Activated naive CD4-positive, alpha-beta T cell treated with anti-CD3 and anti-CD28 coated beads for 36 hours (primary cell): ENCODE data around the gene HMGCLL1. TPM values are rescaled to one million over a fixed set of nuclear protein-coding genes. Genes with fewer than 3 reads are reported as not detected.

ENCODE experiments used
- CTCF ChIA-PET: fragments of 350-600 bp; sonication (Branson Sonifier 250); formaldehyde crosslinking; loops from one replicate; lab custom pipeline; 2021; ENCODE audit warnings: antibody characterized with exemption; lab: Charles Lee
- DNase-seq: peaks from one replicate; pipeline ENCODE4 v3.0.0-alpha.2; 2020
- H3K27ac Mint-ChIP-seq: one replicate; pipeline ENCODE4 v1.8.0; 2021; ENCODE audit warnings: mild to moderate bottlenecking, mixed read lengths
- H3K27me3 Mint-ChIP-seq: one replicate; pipeline ENCODE4 v1.8.0; 2021; ENCODE audit warnings: low read depth, mixed read lengths
- H3K36me3 Mint-ChIP-seq: one replicate; pipeline ENCODE4 v1.8.0; 2021; ENCODE audit warnings: low read depth, mixed read lengths
- H3K4me1 Mint-ChIP-seq: one replicate; pipeline ENCODE4 v1.8.0; 2021; ENCODE audit warnings: low read depth, mixed read lengths
- H3K4me3 Mint-ChIP-seq: one replicate; pipeline ENCODE4 v1.8.0; 2021; ENCODE audit warnings: mild to moderate bottlenecking, moderate library complexity, mixed read lengths
- H3K9me3 Mint-ChIP-seq: one replicate; pipeline ENCODE4 v1.8.0; 2021; ENCODE audit warnings: mixed read lengths
- intact Hi-C: fragments of 100-400 bp; cut with micrococcal nuclease; formaldehyde crosslinking; loops from one replicate; pipeline ENCODE4 v1.15.1; 2023
- total RNA-seq, 2 experiments: library from RNA; stranded (reverse); gene quantifications; one replicate each; pipeline ENCODE4 v1.2.3, GENCODE V29; 2021

Gene HMGCLL1
- total RNA-seq, 2 experiments from 2014 or later, result not detected

GRCh38 chr6:55567558-55567957, 11.4 kb downstream of the HMGCLL1 start:
- Mint-ChIP-seq H3K27ac (no peak overlapping the region), H3K36me3 (no peaks in the 10 kb centered on the region), H3K4me3 (no peak overlapping the region), H3K27me3 (no peaks in the 10 kb centered on the region), H3K4me1 (no peaks in the 10 kb centered on the region), H3K9me3 (peaks cover 1% of the 10 kb centered on the region)
- DNase-seq, result no peak
- intact Hi-C loops, result no loop called here
- CTCF ChIA-PET, result no interaction called here

DNA sequence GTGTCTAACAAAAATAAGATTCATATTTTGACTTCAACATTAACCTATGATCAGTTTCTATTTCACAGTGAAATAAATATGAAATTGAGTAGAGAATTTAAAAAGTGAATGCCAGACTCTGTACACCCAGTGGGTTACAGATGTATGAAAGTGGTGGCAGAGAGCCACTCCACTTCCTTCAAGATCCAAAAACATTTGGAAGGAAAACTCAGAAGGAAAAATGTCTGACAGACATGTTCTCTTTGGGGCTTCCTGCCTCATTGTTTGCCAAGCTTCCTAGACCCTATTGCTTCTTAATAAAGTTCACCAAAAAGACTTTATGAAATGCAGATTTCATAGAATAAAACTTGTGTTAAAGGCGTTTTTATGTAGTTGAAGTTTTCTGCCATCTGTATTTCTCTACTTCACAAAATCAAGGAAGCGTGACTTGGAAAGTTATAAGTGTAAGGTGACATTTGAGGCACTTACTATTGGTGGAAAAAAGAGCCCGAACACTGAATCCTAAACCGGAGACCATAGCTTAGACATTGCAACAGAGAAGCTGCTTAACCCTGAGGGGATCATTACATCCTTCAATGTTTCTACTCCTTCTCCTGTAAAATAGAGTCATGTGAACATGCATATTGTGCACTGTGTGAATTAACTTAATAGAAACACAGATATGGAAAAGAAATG, 12.8 kb downstream of the HMGCLL1 start:
- DNase-seq, result no peak
- intact Hi-C loops, result no loop called here
- Mint-ChIP-seq H3K4me1 (no peaks in the 10 kb centered on the region), H3K36me3 (no peaks in the 10 kb centered on the region), H3K27ac (no peak overlapping the region), H3K9me3 (no peaks in the 10 kb centered on the region), H3K27me3 (no peaks in the 10 kb centered on the region), H3K4me3 (no peak overlapping the region)
- CTCF ChIA-PET, result no interaction called here

DNA sequence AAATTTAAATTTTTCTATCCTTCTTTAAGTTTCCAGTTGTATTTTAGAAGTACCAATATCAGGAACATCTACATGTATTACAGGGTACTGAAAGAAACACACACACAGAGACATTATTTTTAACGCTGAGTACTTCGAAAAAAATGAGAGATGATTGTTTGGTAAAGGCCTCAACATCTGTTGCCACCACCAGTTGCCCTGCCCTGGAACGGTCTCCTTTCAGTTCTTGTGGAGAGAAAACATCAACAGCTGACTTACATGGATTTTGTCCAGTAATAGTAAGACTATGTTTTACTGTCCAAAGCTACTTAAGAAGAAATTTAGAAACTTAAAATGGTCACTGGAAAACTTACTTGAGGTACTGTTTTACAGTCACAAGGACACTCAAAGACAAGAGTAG, 16.7 kb downstream of the HMGCLL1 start:
- CTCF ChIA-PET, result no interaction called here
- Mint-ChIP-seq H3K4me3 (no peak overlapping the region), H3K27me3 (no peaks in the 10 kb centered on the region), H3K36me3 (no peaks in the 10 kb centered on the region), H3K9me3 (no peaks in the 10 kb centered on the region), H3K27ac (no peak overlapping the region), H3K4me1 (no peaks in the 10 kb centered on the region)
- intact Hi-C loops, result no loop called here
- no peak for DNase-seq

- intact Hi-C loops, result no loop called here
- Mint-ChIP-seq H3K36me3 (no peaks in the 10 kb centered on the region), H3K4me3 (no peak overlapping the region), H3K27ac (no peak overlapping the region), H3K27me3 (no peaks in the 10 kb centered on the region), H3K9me3 (no peaks in the 10 kb centered on the region), H3K4me1 (no peaks in the 10 kb centered on the region)
- no peak for DNase-seq
- CTCF ChIA-PET, result no interaction called here
These were observed 18.6 kb downstream of the HMGCLL1 start for GRCh38 chr6:55560290-55560885.

- H3K4me3 Mint-ChIP-seq, result no peak overlapping the region
- DNase-seq, result no peak
- no peaks in the 10 kb centered on the region for H3K9me3 Mint-ChIP-seq
These were observed 21.8 kb downstream of the HMGCLL1 start for GRCh38 chr6:55557146-55557545.

GRCh38 chr6:55545791-55546190, 33.2 kb downstream of the HMGCLL1 start:
- intact Hi-C loops, result no loop called here
- CTCF ChIA-PET, result no interaction called here
- Mint-ChIP-seq H3K4me1 (no peaks in the 10 kb centered on the region), H3K27me3 (no peaks in the 10 kb centered on the region), H3K36me3 (no peaks in the 10 kb centered on the region), H3K4me3 (no peak overlapping the region), H3K27ac (no peak overlapping the region), H3K9me3 (peaks cover 2% of the 10 kb centered on the region)
- DNase-seq, result no peak

More at GRCh38 chr6:55557146-55557545, 21.8 kb downstream of the HMGCLL1 start:
- no peak overlapping the region for H3K27ac Mint-ChIP-seq
- intact Hi-C loops, result no loop called here
- no peaks in the 10 kb centered on the region for H3K27me3 Mint-ChIP-seq
- no peaks in the 10 kb centered on the region for H3K36me3 Mint-ChIP-seq
- CTCF ChIA-PET, result no interaction called here
- no peaks in the 10 kb centered on the region for H3K4me1 Mint-ChIP-seq

GRCh38 chr6:55543633-55544309, 35.2 kb downstream of the HMGCLL1 start:
- H3K4me3 Mint-ChIP-seq, result no peak overlapping the region
- intact Hi-C loops, result no loop called here
- no peak for DNase-seq
- no peaks in the 10 kb centered on the region for H3K4me1 Mint-ChIP-seq
- CTCF ChIA-PET, result interaction anchor here (1.0 kb wide), 1 partner anchor 54 kb away, joined by 3 read pairs; no protein-coding TSS in a partner anchor
- peaks cover 5% of the 10 kb centered on the region for H3K9me3 Mint-ChIP-seq
- H3K27ac Mint-ChIP-seq, result no peak overlapping the region
- no peaks in the 10 kb centered on the region for H3K36me3 Mint-ChIP-seq
- no peaks in the 10 kb centered on the region for H3K27me3 Mint-ChIP-seq

- Mint-ChIP-seq H3K36me3 (no peaks in the 10 kb centered on the region), H3K4me3 (no peak overlapping the region), H3K9me3 (peaks cover 5% of the 10 kb centered on the region), H3K27ac (no peak overlapping the region), H3K27me3 (no peaks in the 10 kb centered on the region), H3K4me1 (no peaks in the 10 kb centered on the region)
- no peak for DNase-seq
- CTCF ChIA-PET, result no interaction called here
- intact Hi-C loops, result no loop called here
These were observed 38.0 kb downstream of the HMGCLL1 start for GRCh38 chr6:55541024-55541423.

GRCh38 chr6:55536391-55536956, 42.5 kb downstream of the HMGCLL1 start:
- H3K36me3 Mint-ChIP-seq, result no peaks in the 10 kb centered on the region
- no peaks in the 10 kb centered on the region for H3K4me1 Mint-ChIP-seq
- CTCF ChIA-PET, result no interaction called here
- no peak overlapping the region for H3K4me3 Mint-ChIP-seq
- DNase-seq, result no peak
- peaks cover 3% of the 10 kb centered on the region for H3K9me3 Mint-ChIP-seq
- no peak overlapping the region for H3K27ac Mint-ChIP-seq
- no peaks in the 10 kb centered on the region for H3K27me3 Mint-ChIP-seq
- intact Hi-C loops, result no loop called here

GRCh38 chr6:55531496-55531895, 47.5 kb downstream of the HMGCLL1 start:
- intact Hi-C loops, result no loop called here
- CTCF ChIA-PET, result no interaction called here
- Mint-ChIP-seq H3K4me3 (no peak overlapping the region), H3K9me3 (peaks cover 5% of the 10 kb centered on the region), H3K27ac (no peak overlapping the region), H3K27me3 (no peaks in the 10 kb centered on the region), H3K36me3 (no peaks in the 10 kb centered on the region), H3K4me1 (no peaks in the 10 kb centered on the region)
- no peak for DNase-seq

GRCh38 chr6:55530931-55531330, 48.1 kb downstream of the HMGCLL1 start:
- no peaks in the 10 kb centered on the region for H3K36me3 Mint-ChIP-seq
- no peak for DNase-seq
- intact Hi-C loops, result no loop called here
- CTCF ChIA-PET, result no interaction called here
- no peak overlapping the region for H3K27ac Mint-ChIP-seq
- no peaks in the 10 kb centered on the region for H3K4me1 Mint-ChIP-seq
- H3K4me3 Mint-ChIP-seq, result no peak overlapping the region
- no peaks in the 10 kb centered on the region for H3K27me3 Mint-ChIP-seq
- H3K9me3 Mint-ChIP-seq, result peaks cover 5% of the 10 kb centered on the region

DNA sequence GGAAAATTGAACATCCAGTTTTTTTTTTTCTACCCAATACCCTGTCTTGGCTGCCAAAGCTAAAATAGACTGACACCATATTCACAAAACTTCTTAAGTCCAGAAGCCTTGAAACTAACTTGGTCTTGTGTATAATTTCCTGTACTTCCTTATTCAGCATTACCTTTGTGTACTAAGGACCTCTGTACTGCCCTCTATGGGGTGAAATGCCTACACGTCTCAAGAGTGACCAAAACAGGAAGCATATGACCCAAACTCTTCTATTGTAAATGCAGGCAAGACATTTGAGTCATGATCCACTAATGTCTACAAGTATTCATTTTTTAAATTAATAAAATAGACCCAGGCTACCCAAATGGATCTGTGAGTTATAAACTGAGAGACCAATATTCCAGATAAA, 50.4 kb downstream of the HMGCLL1 start:
- peaks cover 5% of the 10 kb centered on the region for H3K9me3 Mint-ChIP-seq
- no peaks in the 10 kb centered on the region for H3K4me1 Mint-ChIP-seq
- H3K27ac Mint-ChIP-seq, result no peak overlapping the region
- H3K27me3 Mint-ChIP-seq, result no peaks in the 10 kb centered on the region
- CTCF ChIA-PET, result no interaction called here
- H3K4me3 Mint-ChIP-seq, result no peak overlapping the region
- H3K36me3 Mint-ChIP-seq, result no peaks in the 10 kb centered on the region
- intact Hi-C loops, result no loop called here
- DNase-seq, result no peak
